T-helper 1 cell (primary cell): Measurements from ENCODE around the gene UGDH.
A peak's percentile ranks its signal among the peaks of the same experiment; 100 is the strongest.
"Not testable (repeated sequence)": the region's sequence is repeated elsewhere in the genome, so short reads cannot be mapped to it uniquely, and the experiment has no call there.

ENCODE experiments used
- DNase-seq, 5 donors: peaks; one replicate each; pipeline ENCODE4 v3.0.0-alpha.2; 2012 to 2020

UGDH gene

DNA sequence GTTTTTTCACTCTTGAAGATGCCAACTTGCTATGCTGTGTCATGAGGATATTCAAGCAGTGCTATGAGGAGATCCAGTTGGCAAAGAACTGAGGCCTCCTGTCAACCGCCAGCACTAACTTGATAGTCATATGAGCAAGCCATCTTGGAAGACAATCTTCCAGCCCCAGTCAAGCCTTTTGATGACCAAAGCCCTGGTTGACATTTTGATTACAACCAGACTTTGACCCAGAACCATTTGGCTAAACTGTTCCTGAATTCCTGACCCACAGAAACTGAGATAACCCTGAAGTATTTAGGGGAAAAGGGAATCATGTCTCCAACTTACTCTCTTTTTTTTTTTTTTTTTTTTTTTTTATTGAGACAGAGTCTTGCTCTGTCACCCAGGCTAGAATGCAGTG is 32.9 kb downstream of the UGDH start:
- no peak for DNase-seq

DNA sequence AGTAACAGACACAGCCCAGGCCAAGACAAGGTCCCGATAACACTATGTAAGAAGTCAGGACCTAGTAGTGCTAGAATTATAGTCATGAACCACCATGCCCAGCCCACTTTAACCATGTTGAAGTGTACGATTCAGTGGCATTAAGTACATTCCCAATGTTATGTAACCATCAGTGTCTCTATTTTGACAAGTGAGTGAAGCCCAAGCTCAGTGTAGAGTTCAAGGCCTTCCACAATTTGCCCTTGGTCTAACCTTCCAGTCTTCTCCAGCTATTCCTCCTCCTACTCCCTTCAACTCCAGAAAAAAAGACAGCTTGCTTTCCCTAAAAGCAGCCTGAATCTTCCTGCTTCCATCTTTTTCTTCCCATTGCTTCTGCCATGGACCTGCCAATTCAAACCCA is 36.9 kb downstream of the UGDH start:
- no peak for DNase-seq

DNA sequence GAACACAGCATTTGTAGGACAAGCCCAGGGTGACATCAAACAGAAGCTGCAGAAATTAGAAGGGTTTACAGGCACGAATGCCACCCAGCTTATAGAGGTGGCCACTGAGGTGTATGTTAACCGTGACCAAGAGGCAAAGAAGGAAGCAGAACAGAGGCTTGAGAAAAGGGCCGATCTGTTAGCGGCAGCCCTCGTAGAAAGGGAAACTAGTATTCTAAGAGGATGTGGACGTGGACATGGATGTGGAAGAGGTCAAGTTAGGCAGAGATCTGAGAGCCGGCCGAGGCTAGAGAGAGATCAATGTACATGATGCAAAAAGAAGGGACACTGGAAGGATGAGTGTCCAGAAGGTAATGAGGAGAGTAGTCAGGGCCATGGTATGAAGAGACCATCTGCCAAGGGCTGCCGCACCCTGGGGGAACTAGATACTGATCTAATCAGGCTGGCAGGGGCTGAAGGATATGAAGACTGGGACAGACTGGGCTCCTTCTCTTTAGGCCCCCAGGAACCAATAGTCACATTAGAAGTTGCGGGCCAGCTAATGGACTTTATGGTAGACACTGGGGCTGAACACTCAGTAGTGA is 40.9 kb downstream of the UGDH start:
- no peak for DNase-seq

DNA sequence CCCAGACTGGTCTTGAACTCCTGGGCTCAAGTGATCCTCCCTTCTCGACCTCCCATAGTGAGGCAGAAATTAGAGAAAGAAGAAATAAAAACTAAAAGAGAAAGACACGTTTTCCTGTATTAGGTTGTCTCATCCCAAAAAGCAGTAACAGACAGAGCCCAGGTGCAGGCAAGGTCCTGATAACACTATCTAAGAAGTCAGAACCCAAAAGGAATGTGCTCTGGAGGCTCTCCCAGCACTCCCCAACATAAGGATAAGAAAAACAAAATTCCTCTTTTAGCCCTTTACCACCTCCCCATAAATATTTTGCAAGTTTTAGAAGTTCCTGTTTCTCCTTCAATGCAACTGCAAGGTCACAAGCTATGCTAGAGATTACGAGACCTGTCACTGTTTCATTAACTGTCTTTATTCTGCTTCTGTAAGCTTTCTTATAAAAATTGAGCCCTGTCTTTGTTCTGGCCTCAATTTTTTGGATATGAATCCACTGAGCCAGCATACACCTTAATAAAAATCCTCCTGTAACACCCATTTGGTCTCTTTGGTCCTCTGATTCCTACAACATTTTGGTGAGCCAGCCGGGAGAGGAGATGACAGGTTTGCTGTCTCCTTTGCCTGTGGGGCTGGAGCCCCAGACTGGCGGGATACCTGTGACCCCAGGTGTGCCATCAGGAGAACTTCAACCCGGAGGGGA is 42.5 kb downstream of the UGDH start:
- no peak for DNase-seq

DNA sequence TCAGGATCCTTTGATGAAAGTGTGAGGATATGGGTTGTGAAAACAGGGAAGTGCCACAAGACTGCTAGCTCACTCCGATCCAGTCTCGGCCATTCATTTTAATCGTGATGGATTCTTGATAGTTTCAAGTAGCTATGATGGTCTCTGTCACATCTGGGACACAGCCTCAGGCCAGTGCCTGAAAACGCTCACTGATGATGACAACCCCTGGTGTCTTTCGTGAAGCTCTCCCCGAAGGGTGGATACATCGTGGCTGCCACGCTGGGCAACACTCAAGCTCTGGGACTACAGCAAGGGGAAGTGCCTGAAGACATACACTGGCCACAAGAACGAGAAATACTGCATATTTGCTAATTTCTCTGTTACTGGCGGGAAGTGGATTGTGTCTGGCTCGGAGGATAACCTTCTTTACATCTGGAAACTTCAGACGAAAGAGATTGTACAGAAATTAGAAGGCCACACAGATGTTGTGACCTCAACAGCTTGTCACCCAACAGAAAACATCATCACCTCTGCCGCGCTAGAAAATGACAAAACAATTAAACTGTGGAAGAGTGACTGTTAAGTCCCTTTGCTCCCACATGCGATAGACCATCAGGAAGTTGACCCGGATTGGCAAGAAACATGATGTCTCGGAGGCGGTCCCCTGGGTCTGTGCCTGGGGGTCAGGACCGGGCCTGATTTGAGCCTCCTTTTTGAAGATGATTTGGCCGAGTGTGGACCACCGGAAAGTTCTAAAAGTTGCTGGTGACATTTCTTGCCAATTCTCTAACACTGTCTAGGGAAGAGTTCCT is 46.1 kb downstream of the UGDH start:
- no peak for DNase-seq

DNA sequence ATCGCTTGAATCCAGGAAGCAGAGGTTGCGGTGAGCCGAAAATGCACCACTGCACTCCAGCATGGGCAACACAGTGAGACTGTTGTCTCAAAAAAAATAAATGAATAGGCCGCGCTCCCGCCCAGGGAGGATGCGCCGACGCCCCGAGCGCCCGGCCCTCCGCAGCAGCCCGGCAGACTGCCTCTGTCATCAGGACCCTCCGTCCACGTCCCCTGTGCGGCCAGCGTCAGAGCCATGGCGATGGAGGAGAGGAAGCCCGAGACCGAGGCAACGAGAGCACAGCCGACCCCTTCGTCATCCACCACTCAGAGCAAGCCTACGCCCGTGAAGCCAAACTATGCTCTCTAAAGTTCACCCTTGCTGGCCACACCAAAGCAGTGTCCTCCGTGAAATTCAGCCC is 47.0 kb downstream of the UGDH start:
- no peak for DNase-seq

DNA sequence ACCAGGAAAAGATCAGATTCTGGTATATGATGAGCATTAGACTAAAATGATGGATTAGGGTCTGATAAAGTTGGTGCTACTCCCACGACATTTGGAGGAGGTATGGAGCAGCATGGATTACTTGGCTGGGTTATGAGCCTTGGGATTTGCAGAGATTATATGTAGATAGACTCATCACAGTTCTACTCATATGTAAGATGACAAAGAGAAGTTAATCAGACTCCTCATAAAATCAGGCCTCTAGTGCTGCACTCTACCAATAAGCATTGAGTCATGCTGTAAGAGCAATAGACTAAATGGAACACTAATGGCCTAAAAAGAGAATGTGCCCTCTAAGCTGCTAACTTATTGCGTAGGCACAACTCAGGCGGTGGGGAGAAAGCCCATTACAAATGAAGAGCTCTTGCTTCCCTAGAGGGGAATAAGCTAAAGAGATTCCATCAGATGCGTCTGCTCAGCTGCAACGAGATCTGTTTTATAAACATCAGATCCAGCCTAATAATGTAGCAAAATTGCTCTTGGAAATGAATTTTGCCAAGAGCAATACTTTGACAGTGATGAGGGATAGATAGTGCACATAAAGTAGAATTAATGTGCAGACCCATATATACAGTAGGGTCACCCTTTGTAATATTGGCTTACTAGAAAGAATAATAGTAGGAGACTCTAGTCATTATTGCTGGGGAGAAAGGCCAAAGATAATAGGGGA is 50.9 kb downstream of the UGDH start:
- DNase-seq = no peak

DNA sequence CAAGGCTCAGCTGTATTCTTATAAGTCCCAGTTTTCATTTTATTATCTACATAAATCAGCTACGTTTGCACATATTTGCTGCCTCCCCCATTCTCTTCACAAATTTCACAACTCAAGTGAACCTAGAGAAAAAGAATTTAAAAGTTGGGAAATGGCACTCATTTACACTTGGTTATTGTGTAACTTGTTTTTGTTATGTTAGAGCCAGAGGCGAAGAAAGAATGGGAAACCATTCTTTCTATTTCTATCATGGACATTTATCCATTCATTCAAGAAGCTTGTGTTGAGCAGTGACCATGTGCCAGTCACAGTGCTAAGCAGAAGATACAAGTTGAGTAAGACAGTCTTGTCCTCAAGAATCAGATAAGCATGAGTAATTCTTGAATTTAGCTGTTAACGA is 54.8 kb downstream of the UGDH start:
- DNase-seq = no peak

DNA sequence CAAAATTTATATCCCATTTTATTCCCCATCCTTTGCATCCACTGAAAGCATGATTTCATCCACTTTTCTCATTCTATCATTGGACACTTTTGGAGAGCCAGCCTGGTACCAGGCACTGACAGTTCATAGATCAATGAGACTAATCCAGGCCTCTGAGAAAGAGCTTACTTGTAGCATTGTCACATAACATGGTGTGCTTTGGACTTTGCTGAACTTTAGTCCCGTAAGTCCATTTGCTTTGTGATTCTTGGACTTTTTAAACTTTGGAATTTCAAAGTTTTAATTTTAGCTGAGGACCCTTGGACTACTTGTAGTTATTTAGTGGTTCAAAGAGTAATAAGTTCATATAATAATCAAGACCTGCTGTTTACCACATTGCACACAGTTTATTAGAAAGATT is 56.8 kb downstream of the UGDH start:
- no peak for DNase-seq

DNA sequence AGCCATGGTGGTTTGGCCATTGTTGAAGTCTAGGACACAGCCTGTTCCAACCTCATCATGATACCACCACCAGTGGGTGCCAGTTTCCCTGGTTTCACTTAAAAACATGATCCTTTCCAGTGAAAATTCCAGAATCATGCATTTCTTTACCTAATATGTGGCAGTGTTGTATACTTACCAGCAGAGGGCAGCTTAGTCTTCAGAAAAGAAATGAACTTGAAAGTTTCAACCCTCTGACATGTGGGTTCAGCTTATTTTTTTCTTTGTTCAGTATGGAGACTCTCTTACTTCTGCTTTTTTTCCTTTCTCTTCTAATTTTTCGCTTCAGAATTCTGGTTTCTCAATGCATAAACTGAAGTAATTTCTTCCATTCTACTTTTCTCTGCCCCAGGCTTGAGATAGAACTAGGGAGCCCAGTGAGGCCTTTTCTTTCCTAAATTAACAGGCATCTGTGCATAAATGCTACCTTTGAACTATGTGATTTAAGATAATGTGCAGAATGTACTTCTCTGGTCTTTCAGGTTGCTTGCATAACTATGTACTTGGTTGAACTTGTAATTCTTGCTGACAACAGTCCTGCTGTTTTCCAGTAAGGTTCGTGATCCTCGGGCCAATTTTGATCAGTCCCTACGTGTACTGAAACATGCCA is 57.7 kb downstream of the UGDH start:
- DNase-seq = peak in 1 of 5 donors; percentile 44

DNA sequence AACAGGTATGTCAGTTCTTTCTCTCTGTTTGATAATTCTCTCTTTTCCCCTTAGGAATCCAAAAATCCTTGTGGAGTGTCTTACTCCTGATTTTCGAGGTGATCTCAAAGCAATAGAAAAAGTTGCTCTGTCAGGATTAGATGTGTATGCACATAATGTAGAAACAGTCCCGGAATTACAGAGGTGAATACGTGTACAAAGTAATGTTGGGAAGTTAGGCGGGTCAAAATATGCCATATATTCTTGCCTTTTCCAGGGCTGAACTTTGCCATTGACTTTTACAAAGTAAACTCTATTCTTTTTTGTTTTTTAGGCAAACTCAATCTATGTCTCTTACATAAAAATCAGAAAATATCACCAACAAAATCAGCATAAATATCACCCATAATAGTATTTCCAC is 59.8 kb downstream of the UGDH start:
- DNase-seq = no peak

DNA sequence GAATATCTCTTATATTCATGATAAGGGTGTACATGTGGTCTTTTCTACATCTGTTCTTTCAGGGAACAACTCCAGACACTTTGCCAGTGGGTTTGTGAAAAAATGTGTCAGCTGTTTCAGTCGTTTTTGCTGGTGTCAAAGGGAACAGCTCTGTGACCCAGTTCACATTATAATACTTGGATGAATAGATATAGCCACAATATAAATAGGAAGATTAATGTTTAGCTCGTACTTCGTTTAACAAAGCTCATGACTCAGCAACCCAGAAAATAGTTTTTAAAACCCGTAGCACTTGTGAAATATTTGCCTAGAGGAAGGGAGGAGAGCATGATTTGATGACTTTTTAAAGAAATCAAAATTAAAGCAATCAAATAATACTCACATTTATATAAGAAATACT is 60.5 kb downstream of the UGDH start:
- DNase-seq = no peak

DNA sequence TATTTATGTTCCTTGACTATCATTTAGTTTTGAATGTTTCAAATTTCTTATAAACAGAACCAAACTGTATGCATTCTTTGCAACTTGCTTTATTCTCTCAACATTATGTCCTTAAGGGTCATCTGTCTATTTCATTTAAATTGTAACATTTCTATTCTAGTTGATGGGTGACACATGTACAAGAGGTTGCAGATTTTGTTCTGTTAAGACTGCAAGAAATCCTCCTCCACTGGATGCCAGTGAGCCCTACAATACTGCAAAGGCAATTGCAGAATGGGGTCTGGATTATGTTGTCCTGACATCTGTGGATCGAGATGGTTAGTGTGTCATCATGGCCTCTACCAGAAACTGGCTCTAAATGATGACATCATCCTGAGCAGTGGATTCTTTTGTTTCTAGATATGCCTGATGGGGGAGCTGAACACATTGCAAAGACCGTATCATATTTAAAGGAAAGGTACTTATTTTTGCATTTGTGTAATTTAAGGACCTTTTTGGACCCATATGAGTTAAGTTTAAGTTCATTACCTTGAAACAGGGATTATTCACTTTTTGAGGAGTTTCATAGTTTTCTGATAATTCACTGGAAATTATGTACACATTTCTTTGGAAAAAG is 62.2 kb downstream of the UGDH start:
- peak in 1 of 5 donors; percentile 34 for DNase-seq

DNA sequence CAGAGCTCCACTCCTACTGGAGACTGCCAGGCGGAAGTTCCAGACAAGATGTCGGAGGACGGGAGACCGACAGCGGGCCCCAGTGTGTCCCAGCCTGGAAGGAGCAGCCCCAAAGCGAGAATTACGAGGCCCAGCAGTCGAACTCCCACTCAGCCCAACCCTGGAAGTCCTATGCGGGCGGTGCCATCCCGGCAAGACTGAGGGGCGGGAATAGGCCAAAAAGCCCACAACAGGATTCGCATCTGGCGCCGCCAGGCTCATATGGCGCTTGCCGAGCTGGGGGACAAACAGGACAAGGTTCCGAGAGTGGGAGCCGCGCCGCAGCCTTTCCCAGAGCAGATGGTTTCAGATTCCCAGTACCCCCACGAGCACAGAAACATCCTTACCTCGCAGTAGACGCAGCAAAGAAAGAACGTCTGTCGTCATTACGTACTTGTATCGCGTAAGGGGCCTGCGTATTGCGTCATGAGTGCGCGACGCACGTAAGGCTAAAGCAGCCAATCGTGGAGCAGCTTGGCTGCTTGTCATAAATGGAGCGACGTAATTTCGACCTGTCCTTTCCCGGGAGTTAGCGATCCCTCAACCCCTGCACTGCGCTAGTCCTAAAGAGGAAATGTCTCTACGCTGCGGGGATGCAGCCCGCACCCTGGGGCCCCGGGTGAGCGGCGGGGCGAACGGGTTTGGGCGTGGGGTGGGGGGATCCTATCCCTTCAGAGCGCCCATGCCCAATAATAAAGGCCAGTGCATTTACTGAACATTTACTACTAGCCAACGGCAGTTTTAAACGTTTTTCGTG is 68.5 kb downstream of the UGDH start, which contains the start of the genes LIAS and RPL9:
LIAS (plus strand) TSS at position 552 of the 796 bp plus-strand sequence; CDS start at position 614, 62 bp downstream.
RPL9 (minus strand) TSS at position 418 of the 796 bp plus-strand sequence. CDS start 483 bp downstream, outside the sequence.
- DNase-seq = peak; percentile 81 to 97 (median 87)

DNA sequence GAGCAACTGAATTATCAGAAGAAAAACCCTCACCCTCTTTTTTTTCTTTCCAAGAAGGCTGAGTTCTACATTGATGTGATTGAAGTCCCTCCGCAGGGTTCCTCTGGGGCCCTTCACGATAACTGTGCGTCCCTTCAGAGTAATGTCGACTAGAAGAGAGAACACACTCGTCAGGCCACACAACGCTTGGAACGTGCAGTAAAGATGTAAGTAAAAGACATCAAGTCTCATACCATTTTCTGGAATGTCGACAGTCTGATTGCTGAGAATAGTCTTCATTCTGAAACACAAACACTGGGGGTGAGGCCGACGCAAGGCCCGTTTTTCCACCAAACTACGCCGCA is 69.1 kb downstream of the UGDH start:
- not testable (repeated sequence) for DNase-seq

DNA sequence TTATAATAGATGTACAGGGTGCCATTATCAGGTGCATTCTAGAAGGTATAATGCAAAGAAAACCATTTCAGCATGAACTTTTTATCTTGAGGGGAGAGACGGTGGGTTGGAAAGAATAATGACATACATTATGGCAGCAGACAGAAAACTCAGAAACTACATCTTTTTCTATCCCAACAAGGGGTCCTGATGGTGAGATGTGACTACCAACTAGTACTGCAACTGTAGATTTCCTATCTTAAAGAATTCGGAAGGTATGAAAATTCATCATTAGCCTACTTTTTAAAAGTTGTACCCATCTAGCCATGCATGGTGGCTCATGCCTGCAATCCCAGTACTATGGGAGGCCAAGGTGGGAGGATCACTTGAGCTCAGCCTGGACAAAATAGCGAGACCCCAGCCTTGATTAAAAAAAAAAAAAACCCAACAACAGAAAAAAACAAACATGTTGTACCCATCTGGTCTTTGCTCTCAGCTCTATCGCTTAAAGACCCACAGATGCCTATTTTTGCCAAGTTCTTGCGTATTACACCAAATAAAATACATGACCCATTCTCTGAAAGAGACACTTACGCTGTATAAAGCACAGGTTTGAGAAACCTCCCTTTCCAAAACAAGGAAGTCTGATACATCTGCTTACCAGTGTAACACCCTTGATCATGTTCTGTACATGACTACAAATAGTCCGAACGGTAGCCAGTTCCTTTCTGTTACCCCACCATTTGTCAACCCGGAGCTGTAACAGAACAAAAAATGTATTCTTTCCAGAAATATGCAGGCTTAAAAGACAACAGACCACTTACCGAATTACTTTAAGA is 70.1 kb downstream of the UGDH start:
- DNase-seq = no peak

DNA sequence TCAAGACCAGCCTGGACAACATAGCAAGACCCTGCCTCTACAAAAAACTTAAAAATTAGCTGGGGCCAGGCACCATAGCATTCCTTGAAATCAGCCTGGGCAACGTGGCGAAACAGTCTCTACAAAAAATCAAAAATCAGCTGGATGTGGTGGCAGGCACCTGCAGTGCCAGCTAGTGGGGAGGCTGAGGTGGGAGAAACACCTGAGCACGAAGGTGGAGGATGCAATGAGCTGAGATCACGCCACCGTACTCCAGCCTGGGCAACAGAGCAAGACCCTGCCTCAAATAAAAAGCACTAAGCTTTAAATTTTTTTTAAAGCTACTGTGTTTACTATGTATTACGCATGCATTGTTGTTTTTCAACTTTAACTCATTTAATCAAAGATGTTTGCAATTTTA is 71.8 kb downstream of the UGDH start:
- DNase-seq = no peak

DNA sequence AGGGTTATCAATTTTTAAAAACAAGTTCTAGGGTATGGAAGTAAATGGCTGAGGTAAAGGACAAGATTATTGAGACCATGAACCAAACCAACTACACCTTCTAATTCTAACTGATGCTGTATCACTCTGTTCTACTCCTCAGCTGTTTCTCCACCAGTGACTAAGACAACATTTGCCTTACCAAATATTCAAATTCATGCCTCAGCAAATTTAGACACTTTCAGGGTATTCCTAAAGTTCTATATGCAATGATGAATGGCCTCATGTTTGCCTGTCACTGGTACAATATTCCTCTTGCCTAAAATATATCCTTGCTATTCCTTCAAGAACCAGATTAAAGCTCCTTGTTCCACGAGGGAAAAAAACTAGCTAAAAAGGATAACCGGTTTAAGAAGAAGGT is 73.5 kb downstream of the UGDH start:
- DNase-seq = no peak

DNA sequence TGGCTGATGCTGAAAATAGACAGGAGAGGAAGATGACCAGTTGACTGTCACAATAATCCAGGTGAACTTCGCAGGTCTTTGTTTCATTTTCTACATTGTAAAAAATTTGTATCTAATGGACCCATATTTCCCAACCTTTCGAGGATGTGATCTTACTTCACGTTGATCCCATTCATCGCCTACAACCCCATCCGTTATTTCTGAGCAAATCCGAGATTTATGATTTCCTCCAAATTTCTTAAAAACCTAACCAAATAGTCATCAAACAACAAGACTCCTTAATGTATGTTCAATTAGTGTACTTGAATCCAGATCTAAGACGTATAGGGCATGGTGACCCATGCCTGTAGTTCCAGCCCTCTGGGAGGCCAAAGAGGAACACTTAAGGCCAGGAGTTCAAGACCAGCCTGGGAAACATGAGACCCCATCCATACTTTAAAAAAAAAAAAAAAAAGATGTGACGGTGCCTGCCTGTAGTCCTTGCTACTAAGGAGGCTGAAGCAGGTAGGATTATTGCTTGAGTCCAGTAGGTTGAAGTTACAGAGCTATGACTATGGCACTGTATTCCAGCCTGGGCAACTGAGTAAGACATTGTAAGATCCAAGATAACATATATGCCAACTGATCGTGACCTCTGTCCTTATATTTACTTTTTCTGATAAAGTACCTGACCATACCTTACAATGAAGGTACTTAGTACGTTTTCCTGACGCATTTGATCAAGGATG is 74.2 kb downstream of the UGDH start:
- DNase-seq = no peak
